PFSK-1 (cell line): ENCODE measurements around the gene PRKCE.

Experiments used
- POLR2AphosphoS5 ChIP-seq: IDR thresholded peaks from 2 replicates; pipeline ENCODE4 v1.6.1; 2012; ENCODE audit warnings: low read depth, mild to moderate bottlenecking, control low read depth, low read length, moderate library complexity
- TAF1 ChIP-seq: IDR thresholded peaks from 2 replicates; pipeline ENCODE4 v1.6.1; 2012; ENCODE audit warnings: low read length, control low read depth, borderline replicate concordance; ENCODE audit not compliant: insufficient read depth
- TF ChIP-seq, protein P1 (sequence below), 2 experiments: IDR thresholded peaks; 2 replicates each; pipeline versions ENCODE4 v1.6.1 to v1.8.0; 2011 to 2012; ENCODE audit warnings: low read depth in 2 of 2, low read length in 2 of 2, control low read depth in 1 of 2, inconsistent platforms in 1 of 2, mild to moderate bottlenecking in 1 of 2, moderate library complexity in 1 of 2; ENCODE audit not compliant: insufficient read depth in 1 of 2

DNA sequence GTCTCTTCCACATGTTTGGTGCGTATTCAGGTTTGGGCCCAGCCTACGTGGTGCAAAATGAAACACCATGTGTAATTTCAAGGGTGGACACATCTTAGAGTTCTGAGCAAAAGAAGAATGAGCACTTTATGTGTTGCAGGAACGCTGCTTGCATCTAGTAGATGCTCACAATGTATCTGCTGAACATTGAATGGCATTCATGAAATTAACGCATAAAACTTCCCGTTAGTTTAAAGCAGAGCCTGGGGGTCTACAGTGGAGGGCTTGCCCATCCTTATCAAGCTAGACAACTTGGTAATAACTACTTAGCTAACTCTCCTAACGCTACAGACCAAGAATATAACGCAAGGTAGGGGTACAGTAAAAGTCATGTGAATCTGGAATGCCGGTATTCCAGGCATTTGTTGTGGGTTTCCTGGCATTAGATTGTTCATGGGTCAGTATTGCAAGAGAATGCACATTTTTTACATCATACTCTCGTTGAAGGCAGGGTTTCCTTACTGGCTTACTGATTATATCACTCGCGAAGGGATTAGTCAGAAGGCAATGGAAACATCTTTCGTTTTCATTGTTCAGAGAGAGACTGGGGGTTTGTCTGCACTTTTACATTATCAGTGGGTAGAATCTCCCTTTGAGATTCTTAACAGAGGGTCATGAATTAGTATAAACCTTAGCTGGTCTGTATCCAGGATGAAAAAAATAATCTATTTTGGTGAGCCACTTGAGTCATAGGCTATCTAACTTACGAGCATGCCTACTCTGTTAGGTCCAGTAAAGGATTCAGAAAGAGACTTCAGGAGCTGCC is 416.2 kb downstream of the PRKCE start:
- no peak for TF ChIP-seq POLR2AphosphoS5
- TF ChIP-seq, protein P1, sequence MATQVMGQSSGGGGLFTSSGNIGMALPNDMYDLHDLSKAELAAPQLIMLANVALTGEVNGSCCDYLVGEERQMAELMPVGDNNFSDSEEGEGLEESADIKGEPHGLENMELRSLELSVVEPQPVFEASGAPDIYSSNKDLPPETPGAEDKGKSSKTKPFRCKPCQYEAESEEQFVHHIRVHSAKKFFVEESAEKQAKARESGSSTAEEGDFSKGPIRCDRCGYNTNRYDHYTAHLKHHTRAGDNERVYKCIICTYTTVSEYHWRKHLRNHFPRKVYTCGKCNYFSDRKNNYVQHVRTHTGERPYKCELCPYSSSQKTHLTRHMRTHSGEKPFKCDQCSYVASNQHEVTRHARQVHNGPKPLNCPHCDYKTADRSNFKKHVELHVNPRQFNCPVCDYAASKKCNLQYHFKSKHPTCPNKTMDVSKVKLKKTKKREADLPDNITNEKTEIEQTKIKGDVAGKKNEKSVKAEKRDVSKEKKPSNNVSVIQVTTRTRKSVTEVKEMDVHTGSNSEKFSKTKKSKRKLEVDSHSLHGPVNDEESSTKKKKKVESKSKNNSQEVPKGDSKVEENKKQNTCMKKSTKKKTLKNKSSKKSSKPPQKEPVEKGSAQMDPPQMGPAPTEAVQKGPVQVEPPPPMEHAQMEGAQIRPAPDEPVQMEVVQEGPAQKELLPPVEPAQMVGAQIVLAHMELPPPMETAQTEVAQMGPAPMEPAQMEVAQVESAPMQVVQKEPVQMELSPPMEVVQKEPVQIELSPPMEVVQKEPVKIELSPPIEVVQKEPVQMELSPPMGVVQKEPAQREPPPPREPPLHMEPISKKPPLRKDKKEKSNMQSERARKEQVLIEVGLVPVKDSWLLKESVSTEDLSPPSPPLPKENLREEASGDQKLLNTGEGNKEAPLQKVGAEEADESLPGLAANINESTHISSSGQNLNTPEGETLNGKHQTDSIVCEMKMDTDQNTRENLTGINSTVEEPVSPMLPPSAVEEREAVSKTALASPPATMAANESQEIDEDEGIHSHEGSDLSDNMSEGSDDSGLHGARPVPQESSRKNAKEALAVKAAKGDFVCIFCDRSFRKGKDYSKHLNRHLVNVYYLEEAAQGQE (IDR thresholded peaks at IDR 0.05; ENCODE audit: insufficient read depth in 1 of 2, low read depth in 2 of 2, low read length in 2 of 2) = no peak
- no peak for TF ChIP-seq TAF1
